ENCODE measurements around the gene CRCP. TPM values are rescaled to one million over a fixed set of nuclear protein-coding genes. Genes with fewer than 3 reads are reported as not detected.

CRCP gene
- total and polyA plus RNA-seq, 2 of the 13 experiments (the other 11 are each of a cell fraction or from before 2014, with no cell fraction given): 22.7 to 31.0 TPM

DNA sequence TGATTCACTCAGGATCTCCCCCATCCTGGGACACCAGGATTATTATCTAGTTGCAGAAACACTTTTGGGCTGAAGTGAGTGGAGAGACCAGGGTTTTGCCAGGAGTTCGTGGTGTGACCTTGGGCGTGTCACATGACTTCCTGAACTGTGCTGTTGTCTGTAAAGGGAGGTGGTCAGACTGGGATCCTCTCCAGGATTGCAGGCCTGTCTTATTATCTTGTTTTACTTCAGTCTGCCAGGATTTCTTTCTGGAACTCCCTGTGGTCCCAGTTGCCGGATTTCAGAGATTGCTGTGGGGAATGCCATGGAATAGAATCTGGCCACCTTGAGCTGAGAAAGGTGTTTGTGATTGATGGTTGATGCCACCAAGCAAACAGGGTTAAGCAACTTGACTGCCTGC, 35.8 kb downstream of the CRCP start (continued):
- TF ChIP-seq, protein P1, sequence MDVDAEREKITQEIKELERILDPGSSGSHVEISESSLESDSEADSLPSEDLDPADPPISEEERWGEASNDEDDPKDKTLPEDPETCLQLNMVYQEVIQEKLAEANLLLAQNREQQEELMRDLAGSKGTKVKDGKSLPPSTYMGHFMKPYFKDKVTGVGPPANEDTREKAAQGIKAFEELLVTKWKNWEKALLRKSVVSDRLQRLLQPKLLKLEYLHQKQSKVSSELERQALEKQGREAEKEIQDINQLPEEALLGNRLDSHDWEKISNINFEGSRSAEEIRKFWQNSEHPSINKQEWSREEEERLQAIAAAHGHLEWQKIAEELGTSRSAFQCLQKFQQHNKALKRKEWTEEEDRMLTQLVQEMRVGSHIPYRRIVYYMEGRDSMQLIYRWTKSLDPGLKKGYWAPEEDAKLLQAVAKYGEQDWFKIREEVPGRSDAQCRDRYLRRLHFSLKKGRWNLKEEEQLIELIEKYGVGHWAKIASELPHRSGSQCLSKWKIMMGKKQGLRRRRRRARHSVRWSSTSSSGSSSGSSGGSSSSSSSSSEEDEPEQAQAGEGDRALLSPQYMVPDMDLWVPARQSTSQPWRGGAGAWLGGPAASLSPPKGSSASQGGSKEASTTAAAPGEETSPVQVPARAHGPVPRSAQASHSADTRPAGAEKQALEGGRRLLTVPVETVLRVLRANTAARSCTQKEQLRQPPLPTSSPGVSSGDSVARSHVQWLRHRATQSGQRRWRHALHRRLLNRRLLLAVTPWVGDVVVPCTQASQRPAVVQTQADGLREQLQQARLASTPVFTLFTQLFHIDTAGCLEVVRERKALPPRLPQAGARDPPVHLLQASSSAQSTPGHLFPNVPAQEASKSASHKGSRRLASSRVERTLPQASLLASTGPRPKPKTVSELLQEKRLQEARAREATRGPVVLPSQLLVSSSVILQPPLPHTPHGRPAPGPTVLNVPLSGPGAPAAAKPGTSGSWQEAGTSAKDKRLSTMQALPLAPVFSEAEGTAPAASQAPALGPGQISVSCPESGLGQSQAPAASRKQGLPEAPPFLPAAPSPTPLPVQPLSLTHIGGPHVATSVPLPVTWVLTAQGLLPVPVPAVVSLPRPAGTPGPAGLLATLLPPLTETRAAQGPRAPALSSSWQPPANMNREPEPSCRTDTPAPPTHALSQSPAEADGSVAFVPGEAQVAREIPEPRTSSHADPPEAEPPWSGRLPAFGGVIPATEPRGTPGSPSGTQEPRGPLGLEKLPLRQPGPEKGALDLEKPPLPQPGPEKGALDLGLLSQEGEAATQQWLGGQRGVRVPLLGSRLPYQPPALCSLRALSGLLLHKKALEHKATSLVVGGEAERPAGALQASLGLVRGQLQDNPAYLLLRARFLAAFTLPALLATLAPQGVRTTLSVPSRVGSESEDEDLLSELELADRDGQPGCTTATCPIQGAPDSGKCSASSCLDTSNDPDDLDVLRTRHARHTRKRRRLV (CRISPR knock-in tag; IDR thresholded peaks at IDR 0.05): no peak
- TF ChIP-seq HNRNPUL1 (IDR thresholded peaks at IDR 0.05; ENCODE audit: low read depth, low read length) (no peak), ZSCAN31 (CRISPR knock-in tag; IDR thresholded peaks at IDR 0.05; ENCODE audit: low read depth) (no peak), MEF2D (CRISPR knock-in tag; IDR thresholded peaks at IDR 0.05) (no peak), SP5 (CRISPR knock-in tag; IDR thresholded peaks at IDR 0.05; ENCODE audit: borderline replicate concordance, low read depth) (no peak), ZBTB37 (CRISPR knock-in tag; IDR thresholded peaks at IDR 0.05) (no peak), NCOR1 (IDR thresholded peaks at IDR 0.05; ENCODE audit: borderline replicate concordance, low read length) (no peak), ZBED4 (CRISPR knock-in tag; IDR thresholded peaks at IDR 0.05; ENCODE audit: borderline replicate concordance) (0 out of 2 replicates have a peak, but pooled peaks have one; percentile 55), ZXDC (CRISPR knock-in tag; IDR thresholded peaks at IDR 0.05) (no peak), ZNF768 (CRISPR knock-in tag; IDR thresholded peaks at IDR 0.05) (no peak), GATAD2A (CRISPR knock-in tag; IDR thresholded peaks at IDR 0.05) (peak; percentile 78)
- TF ChIP-seq, protein P2, sequence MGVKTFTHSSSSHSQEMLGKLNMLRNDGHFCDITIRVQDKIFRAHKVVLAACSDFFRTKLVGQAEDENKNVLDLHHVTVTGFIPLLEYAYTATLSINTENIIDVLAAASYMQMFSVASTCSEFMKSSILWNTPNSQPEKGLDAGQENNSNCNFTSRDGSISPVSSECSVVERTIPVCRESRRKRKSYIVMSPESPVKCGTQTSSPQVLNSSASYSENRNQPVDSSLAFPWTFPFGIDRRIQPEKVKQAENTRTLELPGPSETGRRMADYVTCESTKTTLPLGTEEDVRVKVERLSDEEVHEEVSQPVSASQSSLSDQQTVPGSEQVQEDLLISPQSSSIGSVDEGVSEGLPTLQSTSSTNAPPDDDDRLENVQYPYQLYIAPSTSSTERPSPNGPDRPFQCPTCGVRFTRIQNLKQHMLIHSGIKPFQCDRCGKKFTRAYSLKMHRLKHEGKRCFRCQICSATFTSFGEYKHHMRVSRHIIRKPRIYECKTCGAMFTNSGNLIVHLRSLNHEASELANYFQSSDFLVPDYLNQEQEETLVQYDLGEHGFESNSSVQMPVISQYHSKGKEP (CRISPR knock-in tag; IDR thresholded peaks at IDR 0.05): no peak
- TF ChIP-seq, protein P3, sequence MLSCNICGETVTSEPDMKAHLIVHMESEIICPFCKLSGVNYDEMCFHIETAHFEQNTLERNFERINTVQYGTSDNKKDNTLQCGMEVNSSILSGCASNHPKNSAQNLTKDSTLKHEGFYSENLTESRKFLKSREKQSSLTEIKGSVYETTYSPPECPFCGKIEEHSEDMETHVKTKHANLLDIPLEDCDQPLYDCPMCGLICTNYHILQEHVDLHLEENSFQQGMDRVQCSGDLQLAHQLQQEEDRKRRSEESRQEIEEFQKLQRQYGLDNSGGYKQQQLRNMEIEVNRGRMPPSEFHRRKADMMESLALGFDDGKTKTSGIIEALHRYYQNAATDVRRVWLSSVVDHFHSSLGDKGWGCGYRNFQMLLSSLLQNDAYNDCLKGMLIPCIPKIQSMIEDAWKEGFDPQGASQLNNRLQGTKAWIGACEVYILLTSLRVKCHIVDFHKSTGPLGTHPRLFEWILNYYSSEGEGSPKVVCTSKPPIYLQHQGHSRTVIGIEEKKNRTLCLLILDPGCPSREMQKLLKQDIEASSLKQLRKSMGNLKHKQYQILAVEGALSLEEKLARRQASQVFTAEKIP (CRISPR knock-in tag; IDR thresholded peaks at IDR 0.05; ENCODE audit: borderline replicate concordance): no peak

Measured in HepG2 (cell line).